Mammary epithelial cell (primary cell): Measurements from ENCODE around the gene PCK2.

Experiments used
- CTCF ChIP-seq, 2 donors: IDR thresholded peaks in 1 of 2; conservative IDR thresholded peaks in 1 of 2; 2 replicates each; pipeline ENCODE4 v1.5.1; 2011 to 2012; ENCODE audit warnings: inconsistent platforms in 2 of 2, low read length in 2 of 2, mild to moderate bottlenecking in 2 of 2, control low read depth in 1 of 2, low read depth in 1 of 2; ENCODE audit not compliant: insufficient read depth in 1 of 2; ENCODE audit errors: extremely low read depth in 1 of 2
- EZH2 ChIP-seq: IDR thresholded peaks from 2 replicates; pipeline ENCODE4 v1.6.1; 2012; ENCODE audit warnings: low read length, inconsistent platforms, borderline replicate concordance

- TF ChIP-seq EZH2: no peak
- TF ChIP-seq CTCF (conservative IDR thresholded peaks at IDR 0.05 in 1 of 2, IDR thresholded peaks at IDR 0.05 in 1 of 2; ENCODE audit: extremely low read depth in 1 of 2, insufficient read depth in 1 of 2, low read depth in 1 of 2, low read length in 2 of 2): no peak
These were observed 24.7 kb upstream of the PCK2 start for GRCh38 chr14:24069411-24069735.
